ENCODE results near the gene MRPL30.

- TF ChIP-seq CTCF (IDR thresholded peaks at IDR 0.05; ENCODE audit: insufficient read depth, low read depth, low read length) (no peak), EZH2 (IDR thresholded peaks at IDR 0.05; ENCODE audit: insufficient read depth, low read length) (no peak)
Observed at GRCh38 chr2:99216096-99216495, 35.1 kb downstream of the MRPL30 start.

Data from astrocyte (in vitro differentiated cells and primary cell).